M059J (cell line): ENCODE measurements around the gene CLBA1. TPM values are rescaled to one million over a fixed set of nuclear protein-coding genes. Genes with fewer than 3 reads are reported as not detected.
"Not testable (repeated sequence)": the region's sequence is repeated elsewhere in the genome, so short reads cannot be mapped to it uniquely, and the experiment has no call there.

Experiments
- DNase-seq: peaks from one replicate; pipeline ENCODE4 v3.0.0-alpha.2; 2012; ENCODE audit warnings: low read depth
- total RNA-seq: library from RNA; depleted of rRNA; stranded (reverse); fragments of >200 nt; shearing (Covaris generic); gene quantifications from 2 replicates; pipeline ENCODE4 v1.2.3, GENCODE V29; 2014

The CLBA1 gene
- total RNA-seq, 1 experiment from 2014 or later, result 5.6 TPM

DNA sequence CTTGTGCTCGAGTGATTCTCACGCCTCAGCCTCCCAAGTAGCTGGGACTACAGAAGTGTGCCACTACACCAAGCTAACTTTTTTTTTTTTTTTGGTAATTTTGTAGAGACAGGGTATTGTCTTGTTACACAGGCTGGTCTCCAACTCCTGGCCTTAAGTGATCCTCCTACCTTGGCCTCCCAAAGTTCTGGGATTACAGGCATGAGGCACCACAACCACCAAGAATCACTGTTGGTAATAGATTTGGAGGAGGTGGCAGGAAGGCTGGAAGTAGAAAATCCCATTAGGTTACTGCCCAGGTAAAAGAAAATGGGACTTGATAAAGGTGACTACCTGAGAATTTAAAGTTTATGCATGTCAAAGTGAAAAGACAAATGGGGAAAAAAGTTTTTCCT is 36.7 kb downstream of the CLBA1 start:
- DNase-seq, result peak; percentile 29

DNA sequence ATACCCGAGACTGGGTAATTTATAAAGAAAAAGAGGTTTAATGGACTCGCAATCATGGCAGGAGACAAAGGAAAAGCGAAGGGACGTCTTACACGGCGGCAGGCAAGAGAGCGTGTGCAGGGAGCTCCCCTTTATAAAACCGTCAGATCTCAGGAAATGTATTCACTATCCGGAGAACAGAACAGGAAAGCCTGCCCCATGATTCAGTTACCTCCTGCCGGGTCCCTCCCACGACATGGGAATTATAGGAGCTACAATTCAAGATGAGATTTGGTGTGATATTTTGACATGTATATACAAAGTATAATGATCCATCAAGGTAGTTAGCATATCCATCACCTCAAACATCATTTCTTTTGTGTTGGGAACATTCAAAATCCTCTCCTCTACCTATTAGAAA is 37.6 kb downstream of the CLBA1 start:
- DNase-seq, result peak; percentile 45

DNA sequence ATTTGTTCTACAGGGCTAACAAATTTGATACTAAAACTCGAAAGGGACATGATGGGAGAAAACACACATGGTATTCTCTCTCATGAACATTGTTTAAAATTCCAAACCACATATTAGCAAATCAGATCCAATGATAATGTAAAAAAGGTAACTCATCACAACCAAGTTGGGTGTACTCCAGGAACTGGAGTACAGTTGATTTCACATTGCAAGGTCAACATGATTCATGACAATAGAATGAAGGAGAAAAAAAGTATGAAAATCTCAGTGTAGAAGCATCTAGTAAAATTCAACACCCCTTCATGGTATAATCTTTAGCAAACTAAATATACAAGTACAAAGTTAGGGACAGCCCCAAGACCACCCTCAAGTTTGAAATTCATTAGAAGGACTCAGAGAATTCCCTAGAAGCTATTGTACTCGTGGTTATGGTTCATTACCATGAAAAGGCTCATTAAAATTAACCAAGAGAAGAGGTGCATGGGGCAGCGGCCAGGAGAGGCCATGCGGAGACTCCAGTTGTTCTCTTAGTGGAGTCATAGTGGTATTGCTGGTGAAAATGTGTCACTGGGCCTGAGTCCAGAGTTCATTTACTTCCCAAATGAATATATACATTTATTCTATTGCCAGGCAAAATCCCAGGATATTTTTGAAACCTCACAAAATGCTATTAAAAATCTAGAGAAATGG is 38.3 kb downstream of the CLBA1 start:
- DNase-seq, result peak; percentile 89

DNA sequence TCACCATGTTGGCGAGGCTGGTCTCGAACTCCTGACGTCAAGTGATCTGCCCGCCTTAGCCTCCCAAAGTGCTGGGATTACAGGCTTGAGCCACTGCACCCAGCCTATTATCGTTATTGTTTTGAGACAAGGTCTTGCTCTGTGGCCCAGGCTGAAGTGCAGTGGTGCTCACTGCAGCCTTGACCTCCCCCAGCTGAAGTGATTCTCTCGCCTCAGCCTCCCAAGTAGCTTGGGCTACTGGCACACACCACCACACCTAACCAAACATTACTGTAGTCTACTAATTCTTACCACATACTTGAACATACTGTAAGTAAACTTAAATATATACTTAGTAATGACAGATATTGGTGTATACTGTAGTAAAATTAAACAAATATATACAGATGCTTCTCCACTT is 39.8 kb downstream of the CLBA1 start:
- no peak for DNase-seq

DNA sequence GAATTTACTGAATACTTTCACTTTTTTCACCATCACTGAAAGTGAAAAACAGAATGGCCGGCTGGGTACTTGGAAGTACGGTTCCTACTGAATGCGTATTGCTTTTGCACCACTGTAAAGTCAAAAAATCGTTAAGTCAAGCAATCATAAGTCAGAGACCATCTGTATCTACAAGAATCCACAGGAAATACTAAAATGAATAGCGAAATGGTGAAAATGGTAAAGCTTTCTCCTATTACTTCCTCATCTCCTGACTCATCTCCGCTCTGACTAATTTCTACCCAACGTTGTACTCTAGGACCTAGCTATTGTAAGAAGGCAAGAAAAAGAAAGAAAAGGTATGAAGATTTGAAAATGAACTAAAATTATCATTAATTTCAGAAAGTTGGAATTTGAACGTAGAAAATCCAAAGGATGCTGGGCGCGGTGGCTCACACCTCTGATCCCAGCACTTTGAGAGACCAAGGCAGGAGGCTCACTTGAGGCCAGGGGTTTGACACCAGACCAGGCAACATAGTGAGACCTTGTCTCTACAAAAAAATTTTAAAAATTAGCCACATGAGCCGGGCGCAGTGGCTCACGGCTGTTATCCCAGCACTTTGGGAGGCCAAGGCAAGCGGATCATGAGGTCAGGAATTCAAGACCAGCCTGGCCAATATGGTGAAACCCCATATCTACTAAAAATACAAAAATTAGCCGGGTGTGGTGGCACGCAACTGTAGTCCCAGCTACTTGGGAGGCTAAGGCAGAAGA is 40.6 kb downstream of the CLBA1 start:
- peak; percentile 77 for DNase-seq

DNA sequence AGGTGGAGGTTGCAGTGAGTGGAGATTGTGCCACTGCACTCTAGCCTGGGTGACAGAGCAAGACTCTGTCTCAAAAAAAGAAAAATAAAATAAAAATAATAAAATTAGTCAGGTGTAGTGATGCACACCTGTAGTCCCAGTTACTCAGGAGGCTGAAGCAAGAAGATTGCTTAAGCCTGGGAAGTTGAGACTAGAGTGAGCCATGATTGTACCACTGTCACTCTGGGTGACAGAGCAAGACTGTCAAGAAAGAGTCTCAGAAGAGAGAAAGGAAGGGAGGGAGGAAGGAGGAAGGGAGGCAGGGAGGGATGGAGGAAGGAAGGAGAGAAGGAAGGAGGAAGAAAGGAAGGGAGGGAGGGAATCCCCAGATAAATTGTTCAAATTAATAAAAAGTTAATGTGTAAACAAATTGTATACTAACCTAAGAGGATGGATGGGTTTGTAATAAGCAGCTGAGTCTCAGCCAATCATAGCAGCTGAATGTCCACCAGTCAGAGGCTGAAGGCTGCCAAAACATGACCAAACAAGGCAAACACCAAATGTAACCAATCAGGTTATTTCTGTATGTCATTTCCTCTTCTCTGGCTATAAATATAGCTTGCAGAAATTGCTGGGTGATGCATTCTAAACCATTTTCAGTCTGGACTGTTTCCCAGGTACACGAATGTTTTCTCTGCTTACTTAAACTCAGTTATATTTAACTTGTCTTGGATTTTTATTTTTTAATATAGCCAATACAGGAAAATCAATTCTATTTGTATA is 41.4 kb downstream of the CLBA1 start:
- DNase-seq, result peak; percentile 77

DNA sequence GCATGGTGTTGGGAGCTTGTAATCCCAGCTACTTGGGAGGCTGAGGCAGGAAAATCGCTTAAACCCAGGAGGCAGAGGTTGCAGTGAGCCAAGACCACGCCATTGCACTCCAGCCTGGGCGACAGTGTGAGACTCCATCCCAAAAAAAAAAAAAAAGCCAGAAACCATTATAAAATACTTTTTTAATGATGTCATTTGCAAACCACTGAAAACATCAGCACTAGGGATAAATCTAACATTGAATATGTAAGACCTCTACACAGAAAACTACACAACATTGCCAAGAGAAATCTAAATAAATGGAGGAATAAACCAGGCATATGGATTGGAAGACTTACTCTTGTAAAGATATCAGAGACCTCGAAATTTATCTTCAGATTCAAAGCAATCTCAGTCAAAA is 42.1 kb downstream of the CLBA1 start:
- peak; percentile 51 for DNase-seq

DNA sequence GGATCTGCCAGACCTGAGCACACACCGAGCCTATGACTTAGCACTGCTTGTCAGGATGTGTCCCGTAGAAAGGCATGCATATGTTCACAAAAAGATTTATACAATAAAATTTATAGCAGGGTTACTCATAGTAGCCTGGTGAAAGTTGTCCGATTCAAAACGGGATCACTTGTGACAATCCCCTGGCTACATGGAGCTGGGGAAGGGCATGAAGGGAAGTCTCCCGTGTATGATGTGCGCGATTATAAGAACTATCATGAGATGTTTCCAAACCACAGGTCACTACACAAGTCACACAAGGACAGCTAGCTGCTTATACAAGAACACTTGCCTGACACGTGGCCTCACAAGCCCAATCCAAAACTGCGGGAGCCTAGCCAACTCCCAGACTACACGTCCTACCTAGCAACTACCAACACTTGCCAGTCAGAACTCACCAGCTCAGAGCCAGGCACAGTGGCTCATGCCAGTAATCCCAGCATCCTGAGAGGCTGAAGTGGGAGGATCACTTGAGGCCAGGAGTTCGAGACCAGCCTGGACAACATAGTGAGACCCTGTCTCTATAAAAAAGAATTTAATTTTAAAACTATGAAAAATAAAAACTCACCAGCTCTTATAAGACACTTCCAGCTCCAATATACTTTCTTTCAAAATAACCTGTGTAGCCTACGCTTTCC is 42.8 kb downstream of the CLBA1 start:
- peak; percentile 90 for DNase-seq

DNA sequence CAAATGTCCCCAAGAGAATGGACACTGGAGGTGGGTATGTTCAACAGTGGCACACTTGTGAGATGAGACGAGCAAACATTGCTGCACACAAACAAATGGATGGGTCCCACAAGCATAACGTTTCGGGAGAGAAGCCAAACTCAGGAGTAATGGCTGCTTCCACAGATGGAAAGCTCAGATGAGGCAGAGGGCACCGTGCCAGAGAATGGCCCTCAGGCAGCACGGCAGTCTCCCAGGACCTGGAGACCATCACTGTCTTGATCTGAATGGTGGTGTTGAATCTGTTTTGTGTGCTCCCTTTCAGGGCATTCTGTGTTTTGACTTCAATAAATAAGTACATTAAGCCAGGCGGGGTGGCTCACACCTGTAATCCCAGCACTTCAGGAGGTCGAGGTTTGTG is 43.8 kb downstream of the CLBA1 start:
- no peak for DNase-seq

DNA sequence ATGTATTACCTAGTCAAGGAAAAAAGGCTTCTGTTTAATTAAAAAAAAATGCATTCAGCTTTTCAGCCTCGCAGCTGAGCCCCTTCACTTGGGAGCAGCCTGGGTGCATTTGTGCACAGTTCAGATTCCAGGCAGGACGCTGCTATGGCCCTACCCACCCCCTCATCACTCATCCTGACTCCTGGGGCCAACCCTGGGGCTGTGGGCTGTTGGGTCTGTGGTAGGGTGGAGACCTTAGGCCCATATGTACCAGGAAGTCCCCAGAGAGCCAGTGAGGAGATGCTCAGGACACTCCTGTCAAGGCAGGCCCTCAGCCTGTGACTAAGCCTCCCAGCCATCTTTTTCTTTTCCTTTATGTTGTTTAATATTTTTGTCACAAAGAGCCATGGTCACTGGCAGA is 44.6 kb downstream of the CLBA1 start:
- DNase-seq, result no peak

DNA sequence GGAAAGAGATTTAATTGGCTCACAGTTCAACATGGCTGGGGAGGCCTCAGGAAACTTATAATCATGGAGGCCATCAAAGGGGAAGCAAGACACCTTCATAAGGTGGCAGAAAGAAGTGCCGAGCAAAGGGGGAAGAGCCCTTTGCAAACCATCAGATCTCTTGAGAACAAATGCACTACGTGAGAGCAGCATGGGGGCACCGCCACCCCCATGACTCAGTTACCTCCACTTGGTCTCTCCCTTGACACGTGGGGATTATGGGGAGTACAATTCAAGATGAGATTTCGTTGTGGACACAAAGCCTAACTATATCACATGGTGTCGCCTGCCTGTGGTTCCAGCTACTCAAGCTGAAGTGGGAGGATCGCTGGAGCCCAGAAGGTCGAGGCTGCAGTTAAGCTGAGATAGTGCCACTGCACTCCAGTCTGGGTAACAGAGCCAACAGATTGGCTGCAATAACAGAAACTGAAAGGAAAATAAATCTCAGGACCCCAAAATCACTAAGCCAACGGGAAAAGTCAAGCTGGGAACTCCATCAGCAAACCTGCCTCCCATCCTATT is 45.3 kb downstream of the CLBA1 start:
- no peak for DNase-seq

DNA sequence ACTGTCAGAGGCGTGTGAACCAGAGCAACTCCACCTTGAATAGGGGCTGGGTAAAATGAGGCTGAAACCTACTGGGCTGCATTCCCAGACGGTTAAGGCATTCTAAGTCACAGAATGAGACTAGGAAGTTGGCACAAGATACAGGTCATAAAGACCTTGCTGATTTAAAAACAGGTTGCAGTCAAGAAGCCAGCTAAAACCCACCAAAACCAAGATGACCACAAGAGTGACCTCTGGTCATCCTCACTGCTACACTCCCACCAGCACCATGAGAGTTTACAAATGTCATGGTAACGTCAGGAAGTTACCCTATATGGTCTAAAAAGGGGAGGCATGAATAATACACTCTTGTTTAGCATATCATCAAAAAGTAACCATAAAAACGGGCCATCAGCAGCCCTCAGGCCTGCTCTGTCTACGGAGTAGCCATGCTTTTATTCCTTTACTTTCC is 46.9 kb downstream of the CLBA1 start:
- DNase-seq, result peak; percentile 90

DNA sequence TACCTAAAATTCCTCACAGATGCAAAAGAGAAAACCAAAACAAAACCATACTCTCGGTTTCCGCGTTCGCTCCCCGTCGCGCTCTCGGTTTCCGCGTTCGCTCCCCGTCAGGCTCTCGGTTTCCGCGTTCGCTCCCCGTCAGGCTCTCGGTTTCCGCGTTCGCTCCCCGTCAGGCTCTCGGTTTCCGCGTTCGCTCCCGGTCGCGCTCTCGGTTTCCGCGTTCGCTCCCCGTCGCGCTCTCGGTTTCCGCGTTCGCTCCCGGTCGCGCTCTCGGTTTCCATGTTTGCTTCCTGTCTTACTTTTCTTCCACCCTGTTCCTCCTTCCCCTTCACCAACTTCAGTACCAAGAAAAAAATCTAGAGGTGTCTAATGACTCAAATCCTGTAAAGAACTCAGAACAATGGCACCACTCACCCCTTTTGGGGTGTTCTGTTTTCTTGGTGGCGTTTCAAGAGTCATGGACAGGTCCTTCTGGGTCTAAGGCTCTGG is 47.9 kb downstream of the CLBA1 start:
- DNase-seq, result not testable (repeated sequence)

DNA sequence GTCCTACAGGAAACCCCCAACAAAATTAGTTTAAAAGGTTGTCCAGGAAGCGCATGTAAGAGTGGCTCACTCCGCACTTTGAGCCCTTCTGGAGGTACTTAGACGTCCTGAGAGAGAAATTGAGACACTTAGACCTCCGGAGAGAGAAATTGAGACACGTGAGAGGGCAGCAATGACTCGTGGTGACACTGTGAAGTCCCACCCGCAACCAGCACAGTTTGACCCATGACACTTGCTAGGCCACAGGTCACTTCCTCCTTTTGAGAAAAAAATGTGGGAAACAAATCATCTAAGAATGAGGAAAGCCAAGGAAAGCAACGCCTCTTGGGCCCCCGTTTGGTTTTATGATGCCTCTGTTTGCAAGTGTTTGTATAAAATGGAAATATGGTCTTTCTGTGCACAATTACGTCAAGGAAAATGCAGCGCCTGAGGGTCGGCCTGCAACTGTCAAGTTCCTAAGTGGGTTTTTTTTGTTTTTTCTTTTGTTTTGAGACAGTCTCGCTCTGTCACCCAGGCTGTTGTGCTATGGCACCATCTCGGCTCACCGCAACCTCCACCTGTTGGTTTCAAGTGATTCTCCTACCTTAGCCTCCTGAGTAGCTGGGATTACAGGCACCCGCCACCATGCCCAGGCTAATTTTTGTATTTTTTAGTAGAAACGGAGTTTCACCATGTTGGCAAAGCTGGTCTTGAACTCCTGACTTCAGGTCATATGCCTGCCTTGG is 48.9 kb downstream of the CLBA1 start:
- no peak for DNase-seq

DNA sequence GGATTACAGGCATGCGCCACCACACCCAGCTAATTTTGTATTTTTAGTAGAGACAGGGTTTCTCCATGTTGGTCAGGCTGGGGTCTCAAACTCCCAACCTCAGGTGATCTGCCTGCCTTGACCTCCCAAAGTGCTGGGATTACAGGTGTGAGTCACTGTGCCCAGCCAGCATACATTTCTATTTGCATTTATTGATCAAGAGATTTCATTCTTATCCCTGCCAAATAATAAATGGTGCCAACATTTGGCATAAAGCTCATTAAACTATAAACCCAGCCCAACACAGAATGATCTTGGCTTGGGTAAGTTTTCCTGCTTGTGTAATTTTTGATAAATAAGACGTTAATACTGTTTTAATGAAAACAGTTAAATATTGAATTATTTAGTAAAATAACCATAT is 50.0 kb downstream of the CLBA1 start:
- not testable (repeated sequence) for DNase-seq

DNA sequence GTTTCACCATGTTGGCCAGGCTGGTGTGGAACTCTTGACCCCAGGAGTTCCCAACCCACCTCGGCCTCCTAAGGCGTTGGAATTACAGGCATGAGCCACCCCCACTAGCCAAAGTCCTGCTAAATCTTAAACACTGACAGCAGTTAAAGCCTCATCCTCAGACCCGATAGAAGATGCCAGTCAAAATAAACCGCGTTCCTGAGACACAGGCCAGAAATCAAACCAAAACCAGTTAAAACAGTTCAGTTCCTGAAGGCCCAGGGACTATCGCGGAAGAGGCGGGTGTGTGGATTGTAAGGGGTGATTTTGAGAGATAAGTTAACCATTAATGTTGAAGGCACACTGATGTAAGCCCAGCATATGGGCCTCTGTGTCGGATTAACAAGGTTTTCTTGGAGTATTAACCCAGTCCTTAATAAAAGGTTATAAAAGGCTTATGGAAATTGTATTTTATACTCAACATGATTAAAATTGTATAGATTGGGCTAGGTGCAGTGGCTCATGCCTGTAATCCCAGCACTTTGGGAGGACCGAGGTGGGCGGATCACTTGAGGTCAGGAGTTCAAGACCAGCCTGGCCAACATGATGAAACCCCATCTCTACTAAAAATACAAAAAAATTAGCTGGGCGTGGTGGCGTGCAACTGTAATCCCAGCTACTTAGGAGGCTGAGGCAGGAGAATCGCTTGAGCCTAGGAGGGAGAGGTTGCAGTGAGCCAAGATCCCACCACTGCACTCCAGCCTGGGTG is 54.0 kb downstream of the CLBA1 start:
- no peak for DNase-seq

DNA sequence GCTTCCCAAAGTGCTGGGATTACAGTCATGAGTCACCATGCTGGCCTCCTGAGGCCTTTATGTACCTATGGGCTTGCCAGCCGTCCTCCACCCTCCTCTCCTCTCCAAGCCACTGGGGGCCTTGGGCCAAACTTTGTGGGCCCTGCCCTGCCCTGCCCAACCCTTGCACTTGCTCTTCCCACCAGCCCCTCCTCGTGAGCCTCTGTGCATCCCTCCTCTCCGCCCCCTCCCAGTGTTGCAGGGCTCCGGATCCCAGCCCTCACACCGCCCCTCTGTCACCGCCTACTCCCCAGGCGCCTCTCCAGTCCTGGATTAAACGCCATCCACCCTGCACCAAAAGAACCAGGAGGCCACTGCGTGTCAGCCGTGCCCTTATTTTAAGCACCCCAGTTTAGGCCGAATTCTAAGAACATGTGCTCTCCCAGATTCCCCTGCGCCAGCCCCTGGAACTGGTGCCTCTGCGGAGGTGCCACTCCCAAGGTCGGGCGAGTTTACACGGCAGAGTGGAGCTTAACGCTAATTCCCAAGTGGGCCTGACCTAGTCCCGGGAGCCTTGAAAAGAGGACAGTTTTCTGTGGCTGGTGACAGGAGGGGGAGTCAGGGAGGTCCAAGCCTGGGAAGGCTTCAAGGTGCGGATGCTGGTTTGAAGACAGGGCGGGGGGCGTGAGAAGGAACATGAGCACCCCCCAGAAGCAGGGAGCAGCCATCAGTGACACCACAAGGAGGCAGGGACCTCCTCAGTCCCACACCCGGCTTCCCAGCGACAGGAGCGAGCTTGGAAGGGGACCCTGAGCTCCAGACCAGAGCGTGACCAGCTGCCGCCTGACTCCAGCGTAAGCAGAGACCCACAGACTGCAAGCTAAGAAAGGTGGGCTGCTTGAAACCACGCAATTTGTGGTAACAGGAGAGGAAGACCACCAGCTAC is 56.5 kb downstream of the CLBA1 start:
- DNase-seq, result no peak

DNA sequence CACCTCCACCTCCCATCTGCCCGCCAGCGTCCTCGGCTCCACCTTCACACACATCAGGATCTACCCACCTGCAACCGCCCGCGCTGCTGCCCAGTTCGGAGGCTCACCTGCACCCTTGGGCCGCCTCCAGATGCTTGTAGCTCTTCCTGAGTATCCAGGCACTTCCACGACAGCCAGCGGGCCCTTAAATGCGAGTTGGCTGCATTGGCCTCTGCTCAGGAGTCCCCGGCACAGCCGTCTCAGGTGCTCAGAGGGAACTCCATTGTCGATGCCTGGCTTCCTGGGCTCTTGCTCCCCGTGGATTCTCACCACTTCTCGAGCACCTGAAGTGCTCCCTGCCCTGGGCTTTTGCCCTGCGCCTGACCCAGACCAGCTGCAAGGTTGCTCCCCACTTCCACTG is 57.2 kb downstream of the CLBA1 start:
- no peak for DNase-seq

DNA sequence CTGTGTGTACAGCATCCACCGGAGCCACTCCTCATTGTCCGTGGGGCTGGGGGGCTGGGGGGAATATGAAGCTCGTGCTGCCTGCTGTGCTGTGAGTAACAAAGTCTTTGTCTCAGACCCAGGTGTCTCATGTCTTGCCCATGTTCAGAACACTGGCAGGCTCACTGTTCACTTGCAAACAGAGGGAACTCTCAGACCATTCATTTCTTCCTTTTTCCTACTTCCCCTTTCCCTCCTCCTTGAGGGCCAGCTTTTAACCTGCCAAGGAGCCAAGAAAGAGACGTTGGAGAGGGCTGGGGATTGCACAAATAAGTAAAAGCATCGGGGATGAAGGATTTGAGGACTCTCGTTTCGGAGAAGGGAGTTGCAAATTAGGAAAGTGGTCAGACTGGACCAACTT is 58.1 kb downstream of the CLBA1 start:
- DNase-seq, result no peak
